Skin of body (tissue), 2 donors: ENCODE results near the gene RPTOR. TPM values are rescaled to one million over a fixed set of nuclear protein-coding genes. Genes with fewer than 3 reads are reported as not detected.

Experiments used
- DNase-seq: peaks from one replicate; lab custom pipeline; 2025; lab: John Stamatoyannopoulos, UW
- total RNA-seq: library from RNA; depleted of rRNA; stranded (reverse); fragments of >200 nt; gene quantifications from one replicate; pipeline ENCODE4 v1.2.3, GENCODE V29; 2014

RPTOR gene
- total RNA-seq, 1 donor from 2014 or later, result 22.0 TPM

DNA sequence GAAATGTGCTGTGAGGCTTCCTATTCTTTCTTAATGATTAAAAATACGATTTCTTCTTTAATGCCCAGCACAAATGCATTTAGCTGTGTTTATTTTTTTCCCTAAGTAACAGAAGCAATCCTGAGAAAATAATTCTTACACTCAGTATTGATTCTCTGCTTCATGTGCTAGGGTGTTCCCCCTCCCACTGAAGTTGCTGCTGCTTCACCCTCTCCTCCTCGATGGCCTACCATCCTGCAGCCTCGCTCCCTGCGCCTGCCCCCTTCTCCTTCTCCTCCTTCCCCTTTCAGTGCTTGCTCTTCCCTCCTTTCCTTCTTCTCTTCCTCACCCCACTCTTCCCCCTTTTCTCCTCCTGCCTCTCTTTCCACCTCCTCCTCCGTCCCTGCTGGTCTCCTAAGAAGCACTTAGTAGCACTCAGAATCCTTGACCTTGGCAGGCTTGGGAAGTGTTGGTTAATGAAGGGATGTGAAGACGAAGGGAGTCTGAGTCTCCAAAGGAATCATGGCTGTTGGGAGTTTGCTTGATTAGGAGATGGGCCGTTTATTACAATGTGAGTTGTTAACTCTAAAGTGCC is 119.7 kb downstream of the RPTOR start:
- DNase-seq, result no peak

DNA sequence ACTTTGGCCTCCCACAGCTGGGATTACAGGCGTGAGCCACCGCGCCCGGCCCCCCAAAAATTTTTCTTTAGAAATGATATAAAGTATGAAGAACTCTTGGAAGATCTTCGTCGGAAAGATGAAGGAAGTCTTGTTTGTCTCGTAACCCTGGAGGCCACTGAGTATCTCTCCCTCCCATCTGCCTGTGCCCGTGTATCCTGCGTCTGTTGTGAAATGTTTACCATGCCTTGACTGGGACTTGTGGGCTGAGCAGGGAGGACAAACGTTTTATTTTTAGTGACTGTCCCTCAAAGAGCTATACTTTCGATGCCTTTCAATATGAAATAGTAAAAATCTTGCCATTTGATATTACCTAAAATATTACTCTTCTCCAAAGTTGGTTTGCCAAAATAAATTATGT is 121.2 kb downstream of the RPTOR start:
- DNase-seq, result no peak

DNA sequence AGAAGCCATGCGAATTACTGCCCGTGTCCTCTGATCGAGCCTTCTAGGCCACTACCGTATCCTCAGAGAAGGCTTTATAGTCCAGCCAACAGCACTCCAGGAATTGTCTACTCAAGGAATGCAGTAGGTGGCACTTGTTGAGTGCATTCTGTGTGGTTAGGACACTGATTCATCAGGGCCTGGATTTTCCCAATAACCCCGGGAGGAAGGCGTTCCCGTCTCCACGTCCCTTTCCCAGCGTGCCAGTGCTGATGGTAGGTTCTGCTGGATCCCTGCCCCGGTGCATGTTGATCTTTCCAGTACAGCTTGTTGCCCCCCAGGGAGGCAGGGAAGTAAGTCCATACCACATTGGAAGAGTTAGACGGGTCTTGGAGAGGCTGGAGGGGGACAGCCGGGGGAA is 122.2 kb downstream of the RPTOR start:
- DNase-seq, result no peak

DNA sequence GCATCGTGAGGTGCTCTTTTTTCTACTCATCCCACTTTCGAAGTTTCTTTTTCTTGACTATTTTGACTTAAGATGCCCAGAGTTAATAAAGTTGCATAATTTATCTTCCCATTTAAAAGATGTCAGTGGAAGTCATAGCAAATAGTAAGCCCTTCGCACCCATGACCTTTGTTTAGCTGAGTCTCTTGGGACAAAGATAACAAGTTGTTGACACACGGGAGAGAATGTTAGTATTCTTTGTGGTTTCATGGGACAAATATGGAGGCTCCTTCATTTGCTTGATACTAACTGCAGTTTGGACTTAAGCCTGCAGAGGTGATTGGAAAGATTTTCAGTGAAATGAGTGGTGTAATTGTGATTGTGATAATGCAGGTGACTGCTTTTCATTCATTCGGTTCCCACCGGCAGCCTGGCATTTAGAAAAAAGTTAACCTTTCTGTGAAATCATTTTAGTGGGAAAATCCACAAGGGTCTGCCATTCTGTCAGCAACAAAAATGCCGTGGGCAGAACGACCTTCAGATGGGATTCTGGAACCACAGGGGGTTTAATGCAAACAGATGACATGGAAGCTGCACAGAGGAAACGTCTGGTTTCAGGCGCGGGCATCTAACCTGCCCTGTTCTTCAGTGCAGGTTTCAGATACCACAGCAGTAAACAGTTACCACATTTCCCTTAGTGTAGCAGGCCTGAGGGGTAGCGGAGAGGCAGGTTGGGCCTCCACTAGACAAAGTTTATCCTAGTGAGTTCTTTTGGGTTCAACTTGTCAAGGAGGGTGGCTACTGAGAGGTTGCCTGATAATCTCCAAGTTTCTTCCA is 123.0 kb downstream of the RPTOR start:
- no peak for DNase-seq

DNA sequence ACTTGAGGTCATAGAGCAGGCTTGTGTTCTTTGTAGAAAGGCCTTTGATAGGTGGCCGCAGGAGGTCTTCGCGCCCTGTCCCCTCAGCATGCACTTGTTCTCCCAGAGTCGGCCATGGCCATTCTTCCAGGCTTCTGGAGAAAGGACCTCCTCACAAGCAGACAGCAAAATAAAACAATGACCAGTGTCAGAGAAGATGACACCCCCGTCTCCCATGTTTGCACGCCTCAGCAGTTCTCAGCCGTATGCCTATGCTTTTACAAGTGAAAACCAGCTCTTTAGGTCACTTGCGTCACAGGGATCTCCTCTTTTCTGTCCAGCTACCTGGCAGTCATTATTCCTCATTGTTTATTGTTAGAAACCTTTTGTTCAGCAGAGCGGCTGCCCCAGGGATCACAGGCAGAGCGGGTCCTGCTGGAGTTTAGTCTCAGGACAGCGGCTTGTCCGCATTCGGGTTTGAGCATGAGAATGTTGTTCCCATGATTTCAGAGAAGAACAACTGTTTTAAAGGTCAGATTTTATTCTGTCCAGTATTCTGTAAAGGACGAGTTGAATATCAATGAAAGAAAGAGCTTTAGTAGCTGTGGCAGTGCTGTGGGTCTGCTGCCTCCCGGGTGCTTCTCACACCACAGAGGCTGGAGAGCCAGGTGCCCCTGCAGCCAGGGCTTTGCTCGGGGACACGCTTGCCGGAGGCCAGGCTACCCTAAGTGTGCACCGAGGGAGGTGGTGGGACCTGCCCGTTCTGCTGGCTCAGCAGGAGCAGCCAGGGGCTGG is 123.9 kb downstream of the RPTOR start:
- no peak for DNase-seq

DNA sequence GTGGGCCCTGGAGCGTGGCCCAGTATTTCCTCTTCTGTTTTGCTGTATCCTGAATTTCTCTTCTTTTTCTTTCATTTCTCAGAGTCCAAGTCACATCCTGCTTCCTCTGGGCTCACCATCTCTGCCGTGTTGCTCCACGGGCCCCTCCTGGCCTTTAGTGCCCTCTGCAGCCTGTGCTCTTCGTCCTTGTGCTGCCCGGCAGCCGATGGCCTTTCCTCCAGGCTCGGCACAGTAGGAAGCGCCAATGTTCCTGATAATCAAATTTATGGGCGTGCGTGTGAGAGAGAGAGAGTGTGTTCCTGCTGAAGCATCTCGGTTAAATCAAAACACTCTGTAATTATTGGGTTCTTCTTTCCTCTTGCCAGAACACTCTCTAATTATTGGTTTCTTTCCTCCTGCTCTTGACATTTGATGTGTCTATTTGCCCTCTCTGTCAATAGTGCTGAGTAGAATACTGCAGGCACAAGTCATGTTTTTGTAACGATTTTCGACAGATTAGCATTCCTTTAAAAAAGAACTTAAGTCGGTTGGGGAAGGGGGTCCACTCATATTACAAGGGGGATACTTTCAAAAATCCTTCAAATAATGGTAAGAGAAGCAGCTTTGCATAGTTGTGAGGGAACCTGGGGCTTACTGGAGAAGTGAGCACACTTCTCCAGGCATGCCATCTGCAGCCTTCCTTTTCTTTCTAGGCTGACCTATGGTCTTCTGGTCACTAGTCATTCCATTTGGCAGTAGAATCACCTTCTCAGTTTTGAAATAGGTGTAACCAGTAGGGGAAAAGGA is 126.6 kb downstream of the RPTOR start:
- no peak for DNase-seq

DNA sequence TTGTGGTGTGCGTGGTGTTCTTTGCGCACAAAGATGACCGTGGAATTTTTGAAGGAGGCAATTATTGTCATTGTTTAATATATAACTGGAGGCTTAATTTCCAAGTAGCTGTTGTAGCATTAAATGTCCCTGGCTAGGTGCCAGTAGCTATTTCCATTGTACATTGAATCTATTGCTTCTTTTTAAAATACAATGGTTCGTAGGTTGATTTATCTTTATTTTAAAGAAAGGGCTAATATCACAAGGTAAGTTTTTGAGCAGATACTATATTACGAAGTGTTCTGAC is 127.1 kb downstream of the RPTOR start:
- no peak for DNase-seq

DNA sequence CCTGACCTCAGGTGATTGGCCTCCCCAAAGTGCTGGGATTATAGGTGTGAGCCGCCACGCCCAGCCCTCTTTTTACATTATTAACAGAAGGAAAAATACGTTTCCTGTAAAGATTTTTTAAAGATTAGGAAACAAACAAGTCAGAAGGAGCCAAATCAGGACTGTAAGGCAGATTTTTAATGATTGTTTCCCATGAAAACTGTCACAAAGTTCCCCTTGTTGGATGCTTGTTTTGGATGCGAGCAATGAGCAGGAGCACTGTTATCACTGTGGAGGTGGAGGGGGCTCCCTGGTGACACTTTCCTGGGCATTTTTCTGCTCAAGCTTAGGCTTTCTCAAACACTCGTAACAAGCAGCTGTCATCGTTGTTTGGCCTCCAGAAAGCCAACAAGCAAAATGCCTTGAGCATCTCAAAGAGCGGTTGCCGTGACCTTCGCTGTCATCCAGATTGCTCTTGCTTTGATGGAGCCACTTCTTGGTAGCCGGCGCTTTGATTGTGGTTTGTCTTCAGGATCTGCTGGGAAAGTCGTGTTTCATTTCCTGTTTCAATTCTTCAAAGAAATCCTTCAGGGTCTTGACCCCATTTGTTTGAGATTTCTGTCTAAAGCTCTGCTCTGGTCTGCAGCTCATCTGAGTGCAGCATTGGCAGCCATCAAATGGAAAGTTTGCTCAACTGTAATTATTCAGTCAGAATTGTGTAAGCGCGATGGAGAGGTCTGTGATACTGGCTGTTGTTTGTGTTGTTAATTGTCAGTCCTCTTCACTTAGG is 128.7 kb downstream of the RPTOR start:
- DNase-seq, result no peak

DNA sequence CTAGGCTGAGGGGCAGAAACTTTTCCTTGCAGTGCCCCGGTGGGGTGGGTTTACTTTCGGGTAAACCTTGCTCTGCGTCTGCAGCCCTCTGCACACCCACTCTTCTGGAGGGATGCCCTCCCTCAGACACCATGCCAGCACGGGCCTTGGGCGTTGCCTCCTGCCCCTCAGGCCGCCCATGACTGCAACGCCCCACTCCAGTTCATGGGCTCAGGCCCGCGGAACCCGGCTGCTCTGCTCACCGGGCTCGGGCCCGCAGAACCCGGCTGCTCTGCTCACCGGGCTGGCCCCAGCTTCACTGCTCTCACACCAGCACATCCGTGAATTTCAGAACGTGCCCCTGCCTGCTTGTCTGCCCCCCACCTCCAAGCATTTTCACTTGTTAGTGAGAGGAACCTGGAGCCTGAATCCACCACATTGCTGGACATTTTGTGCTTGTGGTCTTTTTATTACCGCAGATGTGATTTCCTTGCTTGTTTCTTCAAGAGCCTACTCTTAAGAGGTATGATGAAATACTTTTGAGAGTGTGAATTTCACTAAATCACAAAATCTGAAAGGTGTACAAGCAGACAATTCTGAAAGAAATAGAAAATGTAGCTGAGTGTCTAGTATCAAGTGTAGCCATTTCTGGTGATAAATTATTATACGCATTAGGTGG is 130.9 kb downstream of the RPTOR start:
- DNase-seq, result no peak

DNA sequence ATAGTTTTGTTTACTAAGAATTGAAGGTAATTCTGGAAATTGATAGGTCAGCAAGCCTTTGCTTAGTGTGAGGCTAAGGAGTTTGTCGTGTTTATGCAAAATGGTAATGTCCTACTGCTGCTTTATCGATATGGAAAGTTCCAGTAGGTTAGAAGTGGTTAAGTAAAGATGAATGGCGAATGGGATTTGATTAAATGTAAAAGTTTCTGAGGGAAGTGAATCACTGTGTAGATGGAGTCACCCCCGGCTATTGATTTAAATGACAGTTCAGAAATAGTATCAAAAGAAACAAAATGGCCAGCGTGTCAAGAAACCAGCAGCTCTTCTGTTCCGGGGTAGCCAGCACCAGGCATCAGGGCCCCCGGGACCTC is 131.4 kb downstream of the RPTOR start:
- DNase-seq, result no peak

DNA sequence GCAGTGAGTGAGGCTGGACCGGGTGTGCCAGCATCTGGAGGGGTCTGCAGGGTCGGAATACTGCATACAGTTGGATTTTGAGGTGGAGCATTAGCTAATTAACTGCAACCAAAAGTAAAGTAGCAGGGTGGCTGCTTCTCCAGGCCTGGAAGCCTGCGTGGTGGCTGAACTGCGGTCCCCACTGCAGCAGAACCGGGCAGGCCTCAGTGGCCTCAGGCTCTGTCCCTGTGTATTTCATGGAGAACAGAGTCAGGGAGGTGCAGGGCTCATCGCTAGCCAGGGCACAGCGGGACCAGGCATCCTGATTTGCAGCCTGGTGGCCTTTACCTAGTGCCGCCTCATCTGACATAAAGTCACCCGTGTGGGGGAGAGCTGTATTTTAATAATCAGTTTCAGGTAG is 131.9 kb downstream of the RPTOR start:
- DNase-seq, result no peak

DNA sequence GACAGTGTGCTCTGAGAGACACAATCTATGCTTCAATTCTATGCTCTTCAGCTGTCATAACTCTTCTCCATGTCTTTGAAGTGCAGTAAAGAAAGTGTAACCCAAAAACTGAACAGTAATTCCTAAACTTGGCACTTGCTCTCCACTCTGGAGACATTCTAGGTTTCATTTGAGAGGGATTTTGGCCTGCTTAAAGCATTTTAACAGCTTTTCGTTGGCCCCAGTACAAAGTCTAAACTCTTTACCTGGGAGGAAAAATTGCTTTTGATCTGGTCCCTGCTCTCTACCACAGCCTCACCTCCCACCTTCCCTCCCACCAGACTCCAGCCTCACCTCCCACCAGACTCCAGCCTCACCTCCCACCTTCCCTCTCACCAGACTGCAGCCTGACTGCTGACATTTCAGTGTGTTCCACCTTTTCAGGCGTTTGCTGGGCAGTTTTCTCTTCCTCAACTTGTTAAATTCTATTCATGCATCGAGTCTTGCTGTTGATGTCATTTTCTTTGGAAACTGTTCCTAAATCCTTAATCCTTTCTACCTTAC is 132.6 kb downstream of the RPTOR start:
- no peak for DNase-seq

DNA sequence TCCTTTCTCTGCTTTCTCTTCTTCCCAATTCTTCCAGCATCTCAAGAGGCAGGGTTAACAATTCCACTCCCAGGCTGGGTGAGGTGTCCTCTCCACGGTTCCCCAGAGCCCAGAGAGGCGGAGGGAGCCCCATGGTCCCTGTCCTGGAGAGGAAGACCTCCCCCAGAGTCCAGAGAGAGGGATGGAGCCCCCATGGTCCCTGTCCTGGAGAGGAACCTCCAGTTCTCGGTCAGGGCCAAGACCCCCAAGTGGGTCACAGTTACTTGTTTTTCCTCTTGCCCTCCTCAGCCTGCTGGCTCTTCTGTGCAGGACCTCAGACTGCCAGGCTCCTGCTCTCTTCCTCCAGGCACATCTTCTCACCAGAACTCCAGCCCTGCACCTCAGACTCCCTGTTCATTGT is 135.2 kb downstream of the RPTOR start:
- no peak for DNase-seq

DNA sequence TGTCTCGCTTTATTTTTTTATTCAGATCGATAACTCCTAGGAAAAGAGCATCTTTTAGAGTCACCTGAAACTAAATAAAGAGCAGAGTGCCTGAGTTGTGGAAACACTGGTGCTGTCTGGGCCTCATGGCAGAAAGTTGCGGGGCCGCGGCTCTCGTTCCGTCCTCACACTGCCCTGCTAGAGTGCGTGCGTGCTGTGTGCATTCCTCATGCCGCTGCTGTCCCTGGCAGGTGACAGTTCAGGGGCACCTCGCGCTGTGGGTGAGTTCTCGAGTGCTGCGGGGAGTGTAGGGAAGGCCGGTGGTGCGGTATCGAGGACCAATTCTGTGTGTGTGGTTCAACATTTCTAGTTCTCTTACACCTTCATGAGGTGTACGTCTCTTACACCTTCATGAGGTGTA is 136.6 kb downstream of the RPTOR start:
- no peak for DNase-seq

DNA sequence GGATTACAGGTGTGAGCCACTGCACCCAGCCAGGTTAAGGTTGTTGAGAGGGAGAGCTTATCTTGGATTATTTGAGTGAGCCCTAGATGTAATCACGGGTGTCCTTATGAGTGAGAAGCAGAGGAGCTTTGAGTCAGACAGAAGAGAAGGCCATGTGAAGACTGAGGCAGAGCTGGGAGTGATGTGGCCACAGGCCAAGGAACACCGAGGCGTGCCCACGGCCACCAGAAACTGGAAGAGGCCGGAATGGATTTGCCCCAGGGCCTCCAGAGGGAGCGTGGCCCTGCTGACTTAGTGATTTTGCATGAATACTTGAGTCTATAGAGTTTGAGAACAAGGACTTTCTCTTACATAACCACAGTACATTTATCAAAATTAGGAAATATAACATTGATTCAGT is 137.7 kb downstream of the RPTOR start:
- no peak for DNase-seq

DNA sequence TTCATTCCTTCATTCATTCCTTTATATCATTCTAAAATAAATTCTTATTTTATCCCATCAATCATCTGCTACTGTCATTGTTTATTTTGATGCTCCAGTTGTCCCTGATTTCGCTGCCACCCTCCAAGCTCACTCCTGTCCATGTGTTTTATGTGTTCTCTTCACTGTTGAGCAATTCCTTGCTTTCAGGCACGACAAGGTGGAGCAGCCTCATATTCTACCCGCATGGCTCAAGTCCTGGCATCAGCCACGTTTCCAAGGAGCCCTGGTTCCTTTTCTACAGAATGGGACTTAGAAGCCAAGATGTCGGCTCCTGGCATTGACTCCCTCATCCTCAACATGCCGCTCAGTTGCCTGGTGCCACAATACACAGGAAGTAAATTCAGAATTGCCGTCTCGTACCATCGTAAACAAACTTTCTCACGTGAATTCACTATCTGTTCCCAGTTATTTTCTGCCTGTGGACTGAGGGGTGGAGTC is 139.0 kb downstream of the RPTOR start:
- DNase-seq, result no peak

DNA sequence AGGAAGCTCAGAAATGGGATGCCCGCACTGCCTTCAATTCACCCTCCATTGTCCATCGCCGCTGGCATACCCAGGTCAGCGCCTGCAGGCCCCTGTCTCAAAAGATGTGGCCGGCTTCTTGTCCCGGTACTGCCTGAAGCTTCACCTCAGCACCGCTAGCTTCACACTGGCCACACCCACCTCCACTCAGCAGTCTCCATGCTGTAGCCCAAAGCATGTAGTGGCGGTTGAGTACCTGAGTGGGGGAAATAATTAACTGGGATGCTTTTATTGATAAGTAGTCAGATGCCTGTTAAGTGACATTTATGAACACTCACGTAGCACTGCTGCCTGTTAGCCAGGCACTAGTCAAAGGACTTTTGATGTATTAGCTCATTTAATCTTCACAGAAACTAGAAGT is 143.2 kb downstream of the RPTOR start:
- DNase-seq, result no peak

DNA sequence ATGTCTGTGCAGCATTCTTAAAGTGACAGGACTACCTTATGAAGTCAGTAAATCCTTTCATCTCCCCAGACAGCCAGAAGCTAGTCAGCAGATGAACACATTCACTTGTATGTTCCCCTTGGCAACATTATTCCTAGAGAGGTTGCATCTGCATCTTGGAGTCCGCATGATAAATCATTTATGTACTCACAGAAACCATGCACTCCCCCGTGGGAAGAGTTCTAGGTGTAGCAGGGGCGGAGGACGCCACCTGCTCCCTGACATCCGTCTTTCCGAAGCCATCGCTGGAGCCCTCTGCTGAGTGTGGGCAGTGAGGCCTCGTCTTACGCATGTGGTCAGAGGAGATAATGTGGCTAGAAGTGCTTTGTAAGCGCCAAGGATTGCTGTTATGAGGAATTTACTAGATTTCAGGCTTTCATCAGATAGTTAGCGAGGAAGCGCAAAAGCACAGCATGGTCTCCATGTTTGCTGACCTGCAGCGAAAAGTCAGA is 144.5 kb downstream of the RPTOR start:
- no peak for DNase-seq

DNA sequence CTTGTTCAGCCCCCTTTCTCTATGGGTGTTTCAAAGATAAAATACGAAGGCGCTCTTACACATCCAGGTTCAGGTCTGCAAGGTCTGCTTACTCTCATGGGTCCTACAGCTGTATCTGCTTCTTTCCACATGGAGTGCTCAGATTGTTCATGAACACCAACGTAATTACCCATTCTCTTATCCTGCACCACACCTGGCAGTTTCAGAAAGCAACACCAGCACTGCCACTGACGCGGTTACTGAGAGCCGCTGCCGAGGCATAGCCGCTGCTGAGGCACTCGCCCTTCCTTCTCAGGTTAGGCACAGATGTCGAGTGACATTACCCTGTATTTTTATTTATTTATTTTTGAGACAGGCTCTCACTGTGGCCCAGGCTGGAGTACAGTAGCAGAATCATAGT is 147.1 kb downstream of the RPTOR start:
- DNase-seq, result no peak

DNA sequence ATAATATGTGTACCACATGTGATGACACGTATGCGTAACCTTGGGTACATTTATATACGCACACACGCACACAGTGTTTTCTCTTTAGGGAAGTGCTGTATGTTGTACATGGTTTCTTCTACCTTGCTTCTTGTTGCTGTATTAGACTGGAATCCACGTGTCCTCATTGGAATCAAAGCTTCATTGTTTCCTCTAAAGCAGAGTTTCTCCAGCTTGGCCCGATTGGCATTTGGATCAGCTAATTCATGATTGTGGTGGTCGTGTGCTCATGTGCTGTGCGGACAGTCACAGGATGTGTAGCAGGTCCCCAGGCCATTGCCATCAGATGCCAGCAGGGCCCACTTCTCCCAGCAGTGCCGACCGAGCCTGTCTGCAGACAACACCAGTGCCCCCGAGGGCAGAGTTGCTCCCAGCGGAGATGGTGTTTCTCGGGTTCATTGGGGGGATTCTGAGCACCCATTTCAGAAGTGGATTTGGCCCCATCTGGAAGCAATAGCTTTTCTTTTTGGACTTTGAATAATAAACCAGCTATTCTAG is 148.4 kb downstream of the RPTOR start:
- no peak for DNase-seq
